ENCODE results near the gene WDR70. TPM values are rescaled to one million over a fixed set of nuclear protein-coding genes. Genes with fewer than 3 reads are reported as not detected.

The WDR70 gene
- total and polyA plus RNA-seq, 4 donors = 11.0 to 57.8 (median 26.2) TPM

DNA sequence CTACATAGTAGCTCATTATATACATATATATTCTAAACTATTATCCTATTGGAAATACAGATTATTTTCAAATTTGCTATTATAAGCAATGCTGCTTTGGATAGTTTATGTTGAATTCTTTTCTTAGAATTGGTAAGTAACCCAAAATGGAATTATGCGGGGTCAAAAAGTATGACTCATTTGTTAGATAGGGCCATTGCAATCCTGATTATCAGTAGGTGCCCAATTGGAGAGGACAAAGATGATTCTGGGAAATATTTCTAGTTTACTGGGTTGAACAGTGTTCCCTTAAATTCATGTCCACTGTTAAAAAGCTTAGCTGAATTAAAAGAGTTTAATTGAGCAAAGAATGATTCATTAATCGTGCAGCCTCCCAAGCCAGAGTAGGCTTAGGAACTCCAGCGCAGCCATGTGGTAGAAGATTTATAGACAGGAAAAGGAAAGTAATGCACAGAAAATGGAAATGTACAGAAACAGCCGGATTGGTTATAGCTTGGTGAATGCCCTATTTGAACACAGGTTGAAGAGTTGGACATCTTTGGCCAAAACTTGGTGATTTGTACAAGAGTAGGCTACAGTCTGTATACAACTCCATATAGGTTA lies 379.0 kb downstream of the WDR70 start:
- Histone ChIP-seq H3K27me3 (ENCODE audit: control insufficient read depth in 3 of 3, insufficient read depth in 3 of 3, low read length in 2 of 3) (no peaks in the 10 kb centered on the region), H3K27ac (ENCODE audit: low read depth in 1 of 2, low read length in 1 of 2) (no peak overlapping the region), H3K4me3 (no peak overlapping the region), H3K4me1 (ENCODE audit: control insufficient read depth in 5 of 5, insufficient read depth in 5 of 5, low read length in 5 of 5) (no peaks in the 10 kb centered on the region), H3K9ac (ENCODE audit: insufficient read depth in 1 of 2, low read length in 2 of 2) (no peak overlapping the region), H3K9me3 (ENCODE audit: control insufficient read depth in 4 of 4, insufficient read depth in 3 of 4, low read length in 3 of 4) (peaks cover 0 to 5% (median 3%) of the 10 kb centered on the region in 4 donors), H3K36me3 (ENCODE audit: control insufficient read depth in 4 of 4, insufficient read depth in 4 of 4, low read length in 4 of 4) (peaks cover 0 to 3% (median 0%) of the 10 kb centered on the region in 4 donors)
- ATAC-seq (ENCODE audit: insufficient read depth, low FRiP score) = no peak
- WGBS, 2 donors = 94 to 96% methylated on average over 4 of the region's 4 CpGs
- no peak for DNase-seq
- TF ChIP-seq, protein P1, sequence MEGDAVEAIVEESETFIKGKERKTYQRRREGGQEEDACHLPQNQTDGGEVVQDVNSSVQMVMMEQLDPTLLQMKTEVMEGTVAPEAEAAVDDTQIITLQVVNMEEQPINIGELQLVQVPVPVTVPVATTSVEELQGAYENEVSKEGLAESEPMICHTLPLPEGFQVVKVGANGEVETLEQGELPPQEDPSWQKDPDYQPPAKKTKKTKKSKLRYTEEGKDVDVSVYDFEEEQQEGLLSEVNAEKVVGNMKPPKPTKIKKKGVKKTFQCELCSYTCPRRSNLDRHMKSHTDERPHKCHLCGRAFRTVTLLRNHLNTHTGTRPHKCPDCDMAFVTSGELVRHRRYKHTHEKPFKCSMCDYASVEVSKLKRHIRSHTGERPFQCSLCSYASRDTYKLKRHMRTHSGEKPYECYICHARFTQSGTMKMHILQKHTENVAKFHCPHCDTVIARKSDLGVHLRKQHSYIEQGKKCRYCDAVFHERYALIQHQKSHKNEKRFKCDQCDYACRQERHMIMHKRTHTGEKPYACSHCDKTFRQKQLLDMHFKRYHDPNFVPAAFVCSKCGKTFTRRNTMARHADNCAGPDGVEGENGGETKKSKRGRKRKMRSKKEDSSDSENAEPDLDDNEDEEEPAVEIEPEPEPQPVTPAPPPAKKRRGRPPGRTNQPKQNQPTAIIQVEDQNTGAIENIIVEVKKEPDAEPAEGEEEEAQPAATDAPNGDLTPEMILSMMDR (IDR thresholded peaks at IDR 0.05; ENCODE audit: control extremely low read depth, extremely low read depth) = no peak

DNA sequence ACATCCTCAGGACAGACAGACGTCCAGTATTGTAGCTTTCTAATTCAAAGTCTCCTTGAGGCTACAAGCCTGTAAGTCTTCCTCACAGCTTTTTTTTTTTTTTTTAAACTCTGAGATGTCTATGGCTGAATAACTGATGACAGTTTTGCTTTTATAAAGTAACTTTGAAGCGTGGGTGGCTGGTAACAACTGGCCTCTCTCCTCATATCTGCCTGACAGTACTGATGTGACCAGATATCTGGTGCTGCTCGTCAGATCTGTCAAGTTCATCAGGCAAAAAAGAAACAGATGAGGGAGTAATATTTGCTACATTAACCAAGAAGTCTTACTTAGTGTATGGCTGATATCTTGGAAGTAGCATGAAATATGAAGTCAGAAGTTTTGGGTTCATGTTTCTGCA lies 388.1 kb downstream of the WDR70 start:
- DNase-seq (no peak), ATAC-seq (ENCODE audit: insufficient read depth, low FRiP score) (no peak)
- 72 to 82% methylated on average over 3 of the region's 3 CpGs for WGBS, 2 donors
- Histone ChIP-seq H3K9ac (ENCODE audit: insufficient read depth in 1 of 2, low read length in 2 of 2) (no peak overlapping the region), H3K36me3 (ENCODE audit: control insufficient read depth in 4 of 4, insufficient read depth in 4 of 4, low read length in 4 of 4) (no peaks in the 10 kb centered on the region), H3K9me3 (ENCODE audit: control insufficient read depth in 4 of 4, insufficient read depth in 3 of 4, low read length in 3 of 4) (no peaks in the 10 kb centered on the region), H3K4me1 (ENCODE audit: control insufficient read depth in 5 of 5, insufficient read depth in 5 of 5, low read length in 5 of 5) (no peaks in the 10 kb centered on the region), H3K27ac (ENCODE audit: low read depth in 1 of 2, low read length in 1 of 2) (no peak overlapping the region), H3K4me3 (no peak overlapping the region), H3K27me3 (ENCODE audit: control insufficient read depth in 3 of 3, insufficient read depth in 3 of 3, low read length in 2 of 3) (no peaks in the 10 kb centered on the region)
- TF ChIP-seq, protein P1 (IDR thresholded peaks at IDR 0.05; ENCODE audit: control extremely low read depth, extremely low read depth) = no peak

DNA sequence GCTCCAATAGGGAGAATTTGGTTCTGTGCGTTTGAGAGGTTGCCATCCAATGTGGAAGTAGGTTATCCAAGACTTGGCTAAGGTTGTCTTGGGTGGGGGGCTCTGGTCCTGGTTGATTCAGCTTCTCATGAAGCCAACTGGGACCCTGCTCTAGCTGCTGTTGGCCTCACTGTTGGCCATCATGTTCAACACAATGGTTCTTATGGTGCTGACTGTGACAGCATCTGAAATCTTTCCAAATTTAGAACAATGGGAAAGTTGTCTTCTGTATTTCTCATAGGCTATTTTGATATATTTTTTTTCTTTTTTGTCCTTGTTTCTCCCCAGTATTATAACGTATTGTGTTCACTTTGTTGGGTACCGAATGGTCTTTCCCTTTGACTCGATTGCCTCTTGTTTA lies 388.8 kb downstream of the WDR70 start:
- H3K9me3 ChIP-seq (ENCODE audit: control insufficient read depth in 4 of 4, insufficient read depth in 3 of 4, low read length in 3 of 4) = peaks cover 0 to under 1% (median 0%) of the 10 kb centered on the region in 4 donors
- WGBS, 2 donors = 84 to 91% methylated on average over 4 of the region's 4 CpGs
- H3K4me3 ChIP-seq = no peak overlapping the region
- TF ChIP-seq, protein P1 (IDR thresholded peaks at IDR 0.05; ENCODE audit: control extremely low read depth, extremely low read depth) = no peak
- H3K27ac ChIP-seq (ENCODE audit: low read depth in 1 of 2, low read length in 1 of 2) = no peak overlapping the region
- H3K9ac ChIP-seq (ENCODE audit: insufficient read depth in 1 of 2, low read length in 2 of 2) = no peak overlapping the region
- no peaks in the 10 kb centered on the region for H3K36me3 ChIP-seq (ENCODE audit: control insufficient read depth in 4 of 4, insufficient read depth in 4 of 4, low read length in 4 of 4)
- DNase-seq (no peak), ATAC-seq (ENCODE audit: insufficient read depth, low FRiP score) (no peak)
- no peaks in the 10 kb centered on the region for H3K27me3 ChIP-seq (ENCODE audit: control insufficient read depth in 3 of 3, insufficient read depth in 3 of 3, low read length in 2 of 3)
- no peaks in the 10 kb centered on the region for H3K4me1 ChIP-seq (ENCODE audit: control insufficient read depth in 5 of 5, insufficient read depth in 5 of 5, low read length in 5 of 5)

DNA sequence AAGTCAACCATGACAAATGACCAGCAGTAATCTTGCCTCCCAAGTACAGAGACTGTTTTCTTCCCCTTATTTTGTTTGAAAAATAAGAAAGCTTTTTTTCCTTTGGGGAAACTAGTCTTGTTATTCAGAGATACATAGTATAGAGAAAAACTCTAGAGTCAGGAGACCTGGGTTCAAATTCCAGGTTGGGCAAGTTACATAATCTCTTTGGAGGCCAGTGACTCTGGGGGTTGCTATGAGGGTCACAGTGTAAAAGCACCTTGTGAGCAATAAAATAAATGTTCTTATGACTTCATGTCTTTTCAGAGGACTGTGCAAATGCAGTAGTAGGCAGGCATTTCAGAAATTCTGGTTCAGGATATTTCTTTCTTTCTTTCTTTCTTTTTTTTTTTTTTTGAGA lies 389.3 kb downstream of the WDR70 start:
- DNase-seq = no peak
- H3K4me3 ChIP-seq = no peak overlapping the region
- ATAC-seq (ENCODE audit: insufficient read depth, low FRiP score) = no peak

More for the DNA sequence above, 389.3 kb downstream of the WDR70 start:
- Histone ChIP-seq H3K9ac (ENCODE audit: insufficient read depth in 1 of 2, low read length in 2 of 2) (no peak overlapping the region), H3K36me3 (ENCODE audit: control insufficient read depth in 4 of 4, insufficient read depth in 4 of 4, low read length in 4 of 4) (no peaks in the 10 kb centered on the region), H3K27ac (ENCODE audit: low read depth in 1 of 2, low read length in 1 of 2) (no peak overlapping the region), H3K9me3 (ENCODE audit: control insufficient read depth in 4 of 4, insufficient read depth in 3 of 4, low read length in 3 of 4) (peaks cover 0 to 4% (median 0%) of the 10 kb centered on the region in 4 donors), H3K27me3 (ENCODE audit: control insufficient read depth in 3 of 3, insufficient read depth in 3 of 3, low read length in 2 of 3) (no peaks in the 10 kb centered on the region), H3K4me1 (ENCODE audit: control insufficient read depth in 5 of 5, insufficient read depth in 5 of 5, low read length in 5 of 5) (no peaks in the 10 kb centered on the region)
- TF ChIP-seq, protein P1 (IDR thresholded peaks at IDR 0.05; ENCODE audit: control extremely low read depth, extremely low read depth) = no peak

Data from lung (tissue), 12 donors.